ENCODE results near the gene OR9Q1.

Gene OR9Q1

GRCh38 chr11:58179648-58180047 lies 156.0 kb downstream of the OR9Q1 start:
- Histone ChIP-seq H4K8ac (ENCODE audit: low read depth, low read length) (no peak overlapping the region), H3K4me3 (ENCODE audit: low read depth, low read length) (no peak overlapping the region), H2BK12ac (ENCODE audit: low read length) (no peak overlapping the region), H3K4me1 (ENCODE audit: control insufficient read depth in 1 of 2, insufficient read depth in 2 of 2, low read length in 2 of 2) (no peaks in the 10 kb centered on the region), H3K4me2 (ENCODE audit: low read length) (no peak overlapping the region), H3K9ac (ENCODE audit: low read length) (no peak overlapping the region), H4K91ac (ENCODE audit: low read depth, low read length) (no peak overlapping the region), H3K79me1 (ENCODE audit: low read length) (no peaks in the 10 kb centered on the region), H3K9me3 (ENCODE audit: insufficient read depth, low read depth, low read length) (peaks cover 2% of the 10 kb centered on the region), H3K23ac (ENCODE audit: low read length) (no peak overlapping the region), H3K4ac (ENCODE audit: low read depth, low read length) (no peak overlapping the region), H3K14ac (ENCODE audit: low read length) (no peak overlapping the region), H2AK5ac (ENCODE audit: low read length) (no peak overlapping the region), H3K36me3 (ENCODE audit: control insufficient read depth in 1 of 2, insufficient read depth in 2 of 2, low read length in 2 of 2) (no peaks in the 10 kb centered on the region), H2BK5ac (ENCODE audit: low read depth, low read length, poor library complexity) (no peak overlapping the region), H2BK120ac (ENCODE audit: insufficient read depth, low read length, poor library complexity) (no peak overlapping the region), H2AFZ (ENCODE audit: insufficient read depth, low read length, poor library complexity) (no peak overlapping the region), H3K27me3 (ENCODE audit: insufficient read depth, low read length) (no peaks in the 10 kb centered on the region), H4K12ac (ENCODE audit: low read depth, low read length) (no peak overlapping the region), H3K27ac (ENCODE audit: low read depth, low read length) (no peak overlapping the region), H3K79me2 (ENCODE audit: control insufficient read depth, insufficient read depth, low read length, poor library complexity) (no peaks in the 10 kb centered on the region), H3K18ac (ENCODE audit: low read length) (no peak overlapping the region)
- DNase-seq, result peak in 1 of 2 donors; percentile 4
- WGBS (ENCODE audit: extremely low coverage, insufficient coverage, insufficient read length), result no CpG with 5 or more reads among the region's 7 CpGs

- no peak overlapping the region for H4K8ac ChIP-seq (ENCODE audit: low read depth, low read length)
- H3K9ac ChIP-seq (ENCODE audit: low read length), result no peak overlapping the region
- no peak overlapping the region for H3K4me3 ChIP-seq (ENCODE audit: low read depth, low read length)
- no peaks in the 10 kb centered on the region for H3K27me3 ChIP-seq (ENCODE audit: insufficient read depth, low read length)
- H4K91ac ChIP-seq (ENCODE audit: low read depth, low read length), result no peak overlapping the region
- no peak overlapping the region for H3K14ac ChIP-seq (ENCODE audit: low read length)
- no peak overlapping the region for H3K4ac ChIP-seq (ENCODE audit: low read depth, low read length)
- no peaks in the 10 kb centered on the region for H3K79me1 ChIP-seq (ENCODE audit: low read length)
- H3K23ac ChIP-seq (ENCODE audit: low read length), result no peak overlapping the region
- no peaks in the 10 kb centered on the region for H3K4me1 ChIP-seq (ENCODE audit: control insufficient read depth in 1 of 2, insufficient read depth in 2 of 2, low read length in 2 of 2)
- no peak overlapping the region for H3K27ac ChIP-seq (ENCODE audit: low read depth, low read length)
- H2AK5ac ChIP-seq (ENCODE audit: low read length), result no peak overlapping the region
- H3K9me3 ChIP-seq (ENCODE audit: insufficient read depth, low read depth, low read length), result peaks cover 1% of the 10 kb centered on the region
- no peak overlapping the region for H3K18ac ChIP-seq (ENCODE audit: low read length)
- H2AFZ ChIP-seq (ENCODE audit: insufficient read depth, low read length, poor library complexity), result no peak overlapping the region
- no peak for DNase-seq
- H3K79me2 ChIP-seq (ENCODE audit: control insufficient read depth, insufficient read depth, low read length, poor library complexity), result no peaks in the 10 kb centered on the region
- no CpG with 5 or more reads among the region's 4 CpGs for WGBS (ENCODE audit: extremely low coverage, insufficient coverage, insufficient read length)
- H3K4me2 ChIP-seq (ENCODE audit: low read length), result no peak overlapping the region
- no peak overlapping the region for H2BK5ac ChIP-seq (ENCODE audit: low read depth, low read length, poor library complexity)
- H2BK120ac ChIP-seq (ENCODE audit: insufficient read depth, low read length, poor library complexity), result no peak overlapping the region
- H3K36me3 ChIP-seq (ENCODE audit: control insufficient read depth in 1 of 2, insufficient read depth in 2 of 2, low read length in 2 of 2), result no peaks in the 10 kb centered on the region
- H2BK12ac ChIP-seq (ENCODE audit: low read length), result no peak overlapping the region
- H4K12ac ChIP-seq (ENCODE audit: low read depth, low read length), result no peak overlapping the region
Measured at GRCh38 chr11:58186938-58187337, 163.3 kb downstream of the OR9Q1 start.

- no peak within 1 kb of the TSS for H3K27ac ChIP-seq (ENCODE audit: low read depth, low read length)
- H3K27me3 ChIP-seq (ENCODE audit: insufficient read depth, low read length), result no peaks in the 10 kb centered on the region
- H3K36me3 ChIP-seq (ENCODE audit: control insufficient read depth in 1 of 2, insufficient read depth in 2 of 2, low read length in 2 of 2), result no peaks in the 10 kb centered on the region
- H4K91ac ChIP-seq (ENCODE audit: low read depth, low read length), result no peak within 1 kb of the TSS
- WGBS (ENCODE audit: extremely low coverage, insufficient coverage, insufficient read length), result no CpG with 5 or more reads among the region's 2 CpGs
- H3K14ac ChIP-seq (ENCODE audit: low read length), result no peak within 1 kb of the TSS
- H4K12ac ChIP-seq (ENCODE audit: low read depth, low read length), result no peak within 1 kb of the TSS
- DNase-seq, result no peak
- no peak within 1 kb of the TSS for H2AK5ac ChIP-seq (ENCODE audit: low read length)
- H3K4me1 ChIP-seq (ENCODE audit: control insufficient read depth in 1 of 2, insufficient read depth in 2 of 2, low read length in 2 of 2), result no peaks in the 10 kb centered on the region
- peaks cover 1% of the 10 kb centered on the region for H3K9me3 ChIP-seq (ENCODE audit: insufficient read depth, low read depth, low read length)
- no peak within 1 kb of the TSS for H3K4me3 ChIP-seq (ENCODE audit: low read depth, low read length)
- no peak within 1 kb of the TSS for H4K8ac ChIP-seq (ENCODE audit: low read depth, low read length)
- no peaks in the 10 kb centered on the region for H3K79me2 ChIP-seq (ENCODE audit: control insufficient read depth, insufficient read depth, low read length, poor library complexity)
- no peak within 1 kb of the TSS for H3K23ac ChIP-seq (ENCODE audit: low read length)
- H2BK12ac ChIP-seq (ENCODE audit: low read length), result no peak within 1 kb of the TSS
- H3K4me2 ChIP-seq (ENCODE audit: low read length), result no peak within 1 kb of the TSS
- no peak within 1 kb of the TSS for H2AFZ ChIP-seq (ENCODE audit: insufficient read depth, low read length, poor library complexity)
- no peak within 1 kb of the TSS for H2BK120ac ChIP-seq (ENCODE audit: insufficient read depth, low read length, poor library complexity)
- no peak within 1 kb of the TSS for H3K4ac ChIP-seq (ENCODE audit: low read depth, low read length)
- no peaks in the 10 kb centered on the region for H3K79me1 ChIP-seq (ENCODE audit: low read length)
- no peak within 1 kb of the TSS for H3K9ac ChIP-seq (ENCODE audit: low read length)
- no peak within 1 kb of the TSS for H2BK5ac ChIP-seq (ENCODE audit: low read depth, low read length, poor library complexity)
- H3K18ac ChIP-seq (ENCODE audit: low read length), result no peak within 1 kb of the TSS
Measured at GRCh38 chr11:58188770-58189169, 165.1 kb downstream of the OR9Q1 start, which contains the start of gene OR9Q2. Gene OR9Q2, plus strand, starts transcription at chr11:58189070. Its CDS starts 1,421 bp downstream, at chr11:58190491.

- no peak overlapping the region for H3K23ac ChIP-seq (ENCODE audit: low read length)
- H4K12ac ChIP-seq (ENCODE audit: low read depth, low read length), result no peak overlapping the region
- no peak overlapping the region for H4K91ac ChIP-seq (ENCODE audit: low read depth, low read length)
- WGBS (ENCODE audit: extremely low coverage, insufficient coverage, insufficient read length), result no CpG with 5 or more reads among the region's 3 CpGs
- no peaks in the 10 kb centered on the region for H3K79me1 ChIP-seq (ENCODE audit: low read length)
- no peaks in the 10 kb centered on the region for H3K27me3 ChIP-seq (ENCODE audit: insufficient read depth, low read length)
- H2BK5ac ChIP-seq (ENCODE audit: low read depth, low read length, poor library complexity), result no peak overlapping the region
- no peaks in the 10 kb centered on the region for H3K4me1 ChIP-seq (ENCODE audit: control insufficient read depth in 1 of 2, insufficient read depth in 2 of 2, low read length in 2 of 2)
- no peaks in the 10 kb centered on the region for H3K79me2 ChIP-seq (ENCODE audit: control insufficient read depth, insufficient read depth, low read length, poor library complexity)
- DNase-seq, result no peak
- no peak overlapping the region for H4K8ac ChIP-seq (ENCODE audit: low read depth, low read length)
- H3K4me3 ChIP-seq (ENCODE audit: low read depth, low read length), result no peak overlapping the region
- no peak overlapping the region for H3K18ac ChIP-seq (ENCODE audit: low read length)
- no peak overlapping the region for H2BK12ac ChIP-seq (ENCODE audit: low read length)
- H3K14ac ChIP-seq (ENCODE audit: low read length), result no peak overlapping the region
- H2AK5ac ChIP-seq (ENCODE audit: low read length), result no peak overlapping the region
- H3K9ac ChIP-seq (ENCODE audit: low read length), result no peak overlapping the region
- H3K27ac ChIP-seq (ENCODE audit: low read depth, low read length), result no peak overlapping the region
- no peak overlapping the region for H2BK120ac ChIP-seq (ENCODE audit: insufficient read depth, low read length, poor library complexity)
- H3K4me2 ChIP-seq (ENCODE audit: low read length), result no peak overlapping the region
- no peak overlapping the region for H2AFZ ChIP-seq (ENCODE audit: insufficient read depth, low read length, poor library complexity)
- H3K36me3 ChIP-seq (ENCODE audit: control insufficient read depth in 1 of 2, insufficient read depth in 2 of 2, low read length in 2 of 2), result no peaks in the 10 kb centered on the region
- H3K4ac ChIP-seq (ENCODE audit: low read depth, low read length), result no peak overlapping the region
- H3K9me3 ChIP-seq (ENCODE audit: insufficient read depth, low read depth, low read length), result peaks cover 1% of the 10 kb centered on the region
Measured at GRCh38 chr11:58192229-58192628, 168.5 kb downstream of the OR9Q1 start.

Data from trophoblast cell (in vitro differentiated cells and primary cell).